ENCODE measurements around the gene CXCL14. TPM values are rescaled to one million over a fixed set of nuclear protein-coding genes. Genes with fewer than 3 reads are reported as not detected.

Gene CXCL14
- total RNA-seq, 2 donors from 2014 or later = 0.20 to 0.44 TPM

- H3K4me3 Mint-ChIP-seq = no peak overlapping the region
- DNase-seq = peak; percentile 79
- Histone ChIP-seq H3K9me3 (ENCODE audit: control insufficient read depth, low read length) (no peaks in the 10 kb centered on the region), H3K27me3 (ENCODE audit: control insufficient read depth, insufficient read depth, low read length, poor library complexity, severe bottlenecking) (no peaks in the 10 kb centered on the region), H3K4me3 (ENCODE audit: low read length) (no peak overlapping the region), H3K27ac (ENCODE audit: low read depth, low read length) (no peak overlapping the region), H3K4me1 (ENCODE audit: control insufficient read depth, insufficient read depth, low read length) (no peaks in the 10 kb centered on the region), H3K36me3 (ENCODE audit: control insufficient read depth, insufficient read depth, low read length) (no peaks in the 10 kb centered on the region), H3K9ac (ENCODE audit: extremely low read depth, low read length, poor library complexity, severe bottlenecking) (no peak overlapping the region)
- TF ChIP-seq, protein P1, sequence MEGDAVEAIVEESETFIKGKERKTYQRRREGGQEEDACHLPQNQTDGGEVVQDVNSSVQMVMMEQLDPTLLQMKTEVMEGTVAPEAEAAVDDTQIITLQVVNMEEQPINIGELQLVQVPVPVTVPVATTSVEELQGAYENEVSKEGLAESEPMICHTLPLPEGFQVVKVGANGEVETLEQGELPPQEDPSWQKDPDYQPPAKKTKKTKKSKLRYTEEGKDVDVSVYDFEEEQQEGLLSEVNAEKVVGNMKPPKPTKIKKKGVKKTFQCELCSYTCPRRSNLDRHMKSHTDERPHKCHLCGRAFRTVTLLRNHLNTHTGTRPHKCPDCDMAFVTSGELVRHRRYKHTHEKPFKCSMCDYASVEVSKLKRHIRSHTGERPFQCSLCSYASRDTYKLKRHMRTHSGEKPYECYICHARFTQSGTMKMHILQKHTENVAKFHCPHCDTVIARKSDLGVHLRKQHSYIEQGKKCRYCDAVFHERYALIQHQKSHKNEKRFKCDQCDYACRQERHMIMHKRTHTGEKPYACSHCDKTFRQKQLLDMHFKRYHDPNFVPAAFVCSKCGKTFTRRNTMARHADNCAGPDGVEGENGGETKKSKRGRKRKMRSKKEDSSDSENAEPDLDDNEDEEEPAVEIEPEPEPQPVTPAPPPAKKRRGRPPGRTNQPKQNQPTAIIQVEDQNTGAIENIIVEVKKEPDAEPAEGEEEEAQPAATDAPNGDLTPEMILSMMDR (conservative IDR thresholded peaks at IDR 0.05) = no peak
- no peak overlapping the region for H3K27ac Mint-ChIP-seq
- H3K27me3 Mint-ChIP-seq (ENCODE audit: insufficient read depth) = peaks cover 38% of the 10 kb centered on the region
- no peaks in the 10 kb centered on the region for H3K9me3 Mint-ChIP-seq
- no peaks in the 10 kb centered on the region for H3K36me3 Mint-ChIP-seq (ENCODE audit: low read depth)
- 75 to 79% methylated on average over 2 to 4 of the region's 4 CpGs for WGBS, 2 experiments (ENCODE audit: insufficient coverage in 1 of 2, insufficient read length in 1 of 2)
- H3K4me1 Mint-ChIP-seq = peaks cover 4% of the 10 kb centered on the region
Observed at GRCh38 chr5:135567661-135568060, 11.1 kb downstream of the CXCL14 start.

- no peaks in the 10 kb centered on the region for H3K9me3 Mint-ChIP-seq
- Histone ChIP-seq H3K27ac (ENCODE audit: low read depth, low read length) (peak overlapping the region; percentile 69), H3K27me3 (ENCODE audit: control insufficient read depth, insufficient read depth, low read length, poor library complexity, severe bottlenecking) (no peaks in the 10 kb centered on the region), H3K9me3 (ENCODE audit: control insufficient read depth, low read length) (no peaks in the 10 kb centered on the region), H3K36me3 (ENCODE audit: control insufficient read depth, insufficient read depth, low read length) (no peaks in the 10 kb centered on the region), H3K9ac (ENCODE audit: extremely low read depth, low read length, poor library complexity, severe bottlenecking) (no peak overlapping the region), H3K4me3 (ENCODE audit: low read length) (no peak overlapping the region), H3K4me1 (ENCODE audit: control insufficient read depth, insufficient read depth, low read length) (no peaks in the 10 kb centered on the region)
- 84 to 92% methylated on average over 5 to 16 of the region's 16 CpGs for WGBS, 2 experiments (ENCODE audit: insufficient coverage in 1 of 2, insufficient read length in 1 of 2)
- no peak overlapping the region for H3K4me3 Mint-ChIP-seq
- H3K36me3 Mint-ChIP-seq (ENCODE audit: low read depth) = no peaks in the 10 kb centered on the region
- TF ChIP-seq, protein P1 (conservative IDR thresholded peaks at IDR 0.05) = peak; percentile 3
- H3K27ac Mint-ChIP-seq = no peak overlapping the region
- peaks cover 4% of the 10 kb centered on the region for H3K4me1 Mint-ChIP-seq
- H3K27me3 Mint-ChIP-seq (ENCODE audit: insufficient read depth) = peaks cover 38% of the 10 kb centered on the region
- no peak for DNase-seq
Observed at GRCh38 chr5:135566422-135567400, 12.1 kb downstream of the CXCL14 start.

DNA sequence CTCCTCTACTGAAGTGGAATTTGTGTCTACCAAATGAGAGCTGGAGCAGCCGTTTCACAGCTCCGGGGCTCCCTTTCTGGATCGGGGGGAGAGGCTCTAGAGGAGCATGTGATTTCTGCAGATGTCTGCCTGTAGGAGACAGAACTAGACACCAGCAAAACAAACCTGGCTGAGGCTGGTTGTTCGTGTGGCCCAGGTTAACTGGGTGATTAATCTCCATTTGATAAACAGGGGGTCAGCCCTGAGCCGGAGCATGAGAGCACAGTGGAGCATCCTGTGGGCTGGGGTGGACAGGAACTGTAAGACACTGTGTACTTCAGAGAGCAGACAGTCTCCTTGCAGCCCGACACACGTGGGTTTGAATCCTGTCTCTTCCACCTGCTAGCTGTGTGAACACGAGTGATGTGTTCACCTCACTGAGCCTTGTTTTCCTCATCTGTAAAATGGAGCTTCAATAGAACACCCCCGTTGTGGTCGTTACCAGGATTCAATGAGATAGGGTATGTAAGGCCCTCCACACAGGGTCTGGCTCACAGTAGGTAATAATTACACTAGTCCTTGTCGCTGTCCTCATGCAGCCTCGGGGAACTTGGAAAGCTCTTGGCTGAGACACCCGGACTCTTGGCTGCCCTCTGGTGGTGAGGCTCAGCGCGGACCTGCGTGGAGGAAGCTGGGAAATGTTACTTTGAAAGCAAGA, 12.9 kb downstream of the CXCL14 start:
- H3K4me3 Mint-ChIP-seq = no peak overlapping the region
- Histone ChIP-seq H3K27me3 (ENCODE audit: control insufficient read depth, insufficient read depth, low read length, poor library complexity, severe bottlenecking) (no peaks in the 10 kb centered on the region), H3K36me3 (ENCODE audit: control insufficient read depth, insufficient read depth, low read length) (no peaks in the 10 kb centered on the region), H3K4me1 (ENCODE audit: control insufficient read depth, insufficient read depth, low read length) (no peaks in the 10 kb centered on the region), H3K27ac (ENCODE audit: low read depth, low read length) (no peak overlapping the region), H3K9me3 (ENCODE audit: control insufficient read depth, low read length) (no peaks in the 10 kb centered on the region), H3K9ac (ENCODE audit: extremely low read depth, low read length, poor library complexity, severe bottlenecking) (no peak overlapping the region), H3K4me3 (ENCODE audit: low read length) (no peak overlapping the region)
- peaks cover 6% of the 10 kb centered on the region for H3K4me1 Mint-ChIP-seq
- H3K36me3 Mint-ChIP-seq (ENCODE audit: low read depth) = no peaks in the 10 kb centered on the region
- TF ChIP-seq, protein P1 (conservative IDR thresholded peaks at IDR 0.05) = peak; percentile 97
- H3K27ac Mint-ChIP-seq = no peak overlapping the region
- no peaks in the 10 kb centered on the region for H3K9me3 Mint-ChIP-seq
- DNase-seq = peak; percentile 96
- 49 to 65% methylated on average over 10 to 16 of the region's 16 CpGs for WGBS, 2 experiments (ENCODE audit: insufficient coverage in 1 of 2, insufficient read length in 1 of 2)
- H3K27me3 Mint-ChIP-seq (ENCODE audit: insufficient read depth) = peaks cover 33% of the 10 kb centered on the region
